Renal cortical epithelial cell (primary cell): ENCODE results near the gene DNAJC4. TPM values are rescaled to one million over a fixed set of nuclear protein-coding genes. Genes with fewer than 3 reads are reported as not detected.

ENCODE experiments used
- DNase-seq: peaks from one replicate; pipeline ENCODE4 v3.0.0-alpha.2; 2011; ENCODE audit warnings: low read depth
- total RNA-seq: library from RNA; depleted of rRNA; stranded (reverse); fragments of >200 nt; gene quantifications from 2 replicates; pipeline ENCODE4 v1.2.3, GENCODE V29; 2014

Gene DNAJC4
- total RNA-seq, 1 donor from 2014 or later = 9.2 TPM

DNA sequence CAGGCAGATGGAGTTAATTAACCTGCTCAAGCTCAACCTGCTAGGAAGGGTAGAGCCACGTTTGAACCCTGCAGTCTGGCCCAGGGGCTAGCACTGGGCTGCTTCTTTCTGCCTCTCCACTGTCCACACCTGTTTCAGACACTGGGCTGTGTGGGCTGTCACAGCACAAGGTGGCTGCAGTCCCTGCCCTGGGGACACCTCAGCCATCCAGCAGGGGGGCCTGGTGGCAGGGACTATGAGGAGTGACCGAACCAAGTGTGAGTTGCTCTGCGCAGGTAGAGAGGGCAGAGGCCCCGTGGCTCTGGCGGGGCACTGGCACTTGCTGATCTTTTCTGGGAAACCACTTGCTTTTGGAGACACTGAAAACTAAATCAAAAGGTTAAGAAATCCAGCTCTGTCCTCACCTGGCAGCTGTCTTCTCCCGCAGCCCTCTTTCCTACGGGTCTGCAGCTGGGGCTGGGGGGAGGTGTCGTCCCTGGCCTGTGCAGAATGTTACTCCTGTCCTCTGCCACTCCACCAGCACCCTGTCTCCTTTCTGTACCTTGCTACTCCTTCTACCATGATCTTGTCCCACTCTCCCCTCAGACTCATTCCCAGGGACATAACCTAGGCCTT lies 48.3 kb downstream of the DNAJC4 start:
- DNase-seq = no peak

DNA sequence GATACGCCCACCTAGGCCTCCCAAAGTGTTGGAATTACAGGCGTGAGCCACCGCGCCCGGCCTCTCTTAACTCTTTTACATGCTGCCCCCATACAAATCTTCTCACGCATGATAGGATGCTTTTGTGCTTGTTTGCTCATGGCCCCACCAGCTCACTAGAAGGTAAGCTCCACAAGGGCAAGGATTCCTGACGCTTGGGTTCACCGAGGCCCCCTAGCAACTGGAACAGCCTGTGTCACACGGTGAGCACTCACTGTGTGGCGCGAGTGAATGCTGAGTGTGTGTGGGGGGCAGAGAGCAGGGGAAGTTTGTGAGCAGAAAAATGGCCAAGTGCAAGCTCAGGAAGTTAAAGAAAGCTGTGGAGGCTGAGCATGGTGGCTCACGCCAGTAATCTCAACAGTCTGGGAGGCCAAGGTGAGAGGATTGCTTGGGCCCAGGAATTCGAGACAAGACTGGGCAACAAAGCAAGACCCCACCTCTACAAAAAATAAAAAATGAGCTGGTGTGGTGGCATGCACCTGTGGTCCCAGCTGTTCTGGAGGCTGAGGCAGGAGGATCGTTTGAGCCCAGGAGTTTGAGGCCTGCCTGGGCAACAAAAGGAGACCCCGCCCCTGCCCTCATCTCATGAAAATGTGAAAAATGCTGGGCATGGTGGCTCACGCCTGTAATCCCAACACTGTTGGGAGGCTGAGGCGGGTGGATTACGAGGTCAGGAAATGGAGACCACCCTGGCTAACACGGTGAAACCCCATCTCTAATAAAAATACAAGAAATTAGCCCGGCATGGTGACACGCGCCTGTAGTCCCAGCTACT lies 51.8 kb downstream of the DNAJC4 start:
- no peak for DNase-seq

DNA sequence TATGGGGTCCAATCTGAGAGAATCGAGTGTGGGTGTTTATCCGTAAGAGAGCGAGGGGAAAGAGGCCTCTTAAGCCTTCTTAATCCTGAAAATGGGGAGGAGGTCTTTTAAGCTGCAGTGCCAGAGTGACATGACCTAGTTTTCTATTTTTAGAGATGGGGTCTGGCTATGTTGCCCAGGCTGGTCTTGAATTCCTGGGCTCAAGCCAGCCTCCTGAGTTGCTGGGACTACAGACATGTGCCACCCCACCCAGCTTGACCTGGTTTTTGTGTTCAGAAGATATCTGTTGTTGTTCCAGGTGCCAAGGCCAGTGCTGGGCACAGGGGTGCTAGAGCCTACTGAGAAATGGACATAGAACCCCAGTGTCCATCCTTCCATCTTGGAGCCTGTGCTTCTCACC lies 52.7 kb downstream of the DNAJC4 start:
- DNase-seq = no peak

Other genes starting within 250 kb of the DNAJC4 start
- 55.7 and 71.0 TPM in 2 replicates for gene OTUB1, start 244.1 kb upstream of the DNAJC4 start, total RNA-seq
- 0.05 TPM in 1 of 2 replicates, not detected in the other for gene FLRT1, start 194.6 kb upstream of the DNAJC4 start, total RNA-seq
- 9.3 and 18.4 TPM in 2 replicates for gene MACROD1, start 64.4 kb upstream of the DNAJC4 start, total RNA-seq
- 174 and 201 TPM in 2 replicates for gene STIP1, start 44.4 kb upstream of the DNAJC4 start, total RNA-seq
- gene FERMT3, start 23.8 kb upstream of the DNAJC4 start, total RNA-seq = 0.17 TPM in 1 of 2 replicates, not detected in the other
- gene TRPT1, start 4.4 kb upstream of the DNAJC4 start, total RNA-seq = 37.0 and 68.8 TPM in 2 replicates
- 39.2 and 107 TPM in 2 replicates for gene NUDT22, start 4.3 kb upstream of the DNAJC4 start, total RNA-seq
- 6.1 and 14.7 TPM in 2 replicates for gene VEGFB, start 4.0 kb downstream of the DNAJC4 start, total RNA-seq
- gene FKBP2, start 10.5 kb downstream of the DNAJC4 start, total RNA-seq = 57.5 and 64.3 TPM in 2 replicates
- gene PPP1R14B, start 16.4 kb downstream of the DNAJC4 start, total RNA-seq = 131 and 369 TPM in 2 replicates
- 29.7 and 44.3 TPM in 2 replicates for gene PLCB3, start 21.0 kb downstream of the DNAJC4 start, total RNA-seq
- 66.7 and 93.4 TPM in 2 replicates for gene BAD, start 54.1 kb downstream of the DNAJC4 start, total RNA-seq
- gene GPR137, start 55.3 kb downstream of the DNAJC4 start, total RNA-seq = 9.9 and 18.9 TPM in 2 replicates
- not detected in 2 replicates for gene KCNK4, start 60.8 kb downstream of the DNAJC4 start, total RNA-seq
- not detected in 2 replicates for gene CATSPERZ, start 69.8 kb downstream of the DNAJC4 start, total RNA-seq
- 54.0 and 72.4 TPM in 2 replicates for gene ESRRA, start 75.0 kb downstream of the DNAJC4 start, total RNA-seq
- 96.8 and 278 TPM in 2 replicates for gene TRMT112, start 87.0 kb downstream of the DNAJC4 start, total RNA-seq
- gene PRDX5, start 87.6 kb downstream of the DNAJC4 start, total RNA-seq = 209 and 400 TPM in 2 replicates
- 0.55 and 2.4 TPM in 2 replicates for gene CCDC88B, start 109.7 kb downstream of the DNAJC4 start, total RNA-seq
- 46.0 and 49.3 TPM in 2 replicates for gene RPS6KA4, start 128.6 kb downstream of the DNAJC4 start, total RNA-seq